Measurements from ENCODE around the gene MED29. TPM values are rescaled to one million over a fixed set of nuclear protein-coding genes. Genes with fewer than 3 reads are reported as not detected.

The MED29 gene
- total and polyA plus RNA-seq, 2 experiments from 2014 or later = 26.1 to 62.0 TPM

GRCh38 chr19:39356647-39357046 lies 34.5 kb upstream of the MED29 start (continued):
- TF ChIP-seq REST (IDR thresholded peaks at IDR 0.05; ENCODE audit: unreplicated experiment) (no peak), STAT1 (IDR thresholded peaks at IDR 0.05; ENCODE audit: unreplicated experiment) (no peak)

- Mint-ChIP-seq H3K4me3 (no peak overlapping the region), H3K27me3 (ENCODE audit: insufficient read depth, low read depth, poor library complexity) (peaks cover 5% of the 10 kb centered on the region), H3K9me3 (no peaks in the 10 kb centered on the region), H3K27ac (no peak overlapping the region), H3K36me3 (ENCODE audit: low read depth) (peaks cover 77% of the 10 kb centered on the region), H3K4me1 (no peaks in the 10 kb centered on the region)
- DNase-seq (ENCODE audit: low spot score) (no peak), ATAC-seq (no peak)
- peaks cover 38% of the 10 kb centered on the region for H3K36me3 ChIP-seq (ENCODE audit: insufficient read depth)
- no peak overlapping the region for H2AFZ ChIP-seq
- TF ChIP-seq CTCF (conservative IDR thresholded peaks at IDR 0.05; ENCODE audit: low read depth in 2 of 2) = no peak
- TF ChIP-seq EZH2phosphoT487 (IDR thresholded peaks at IDR 0.05; ENCODE audit: unreplicated experiment) = no peak
- H3K4me1 ChIP-seq (ENCODE audit: insufficient read depth) = no peaks in the 10 kb centered on the region
- peaks cover 28% of the 10 kb centered on the region for H4K20me1 ChIP-seq (replicated peaks; ENCODE audit: insufficient read depth)
- no peak overlapping the region for H3K27ac ChIP-seq (ENCODE audit: low read depth)
- no peak overlapping the region for H3K4me2 ChIP-seq
- H3K9me2 ChIP-seq (ENCODE audit: insufficient read depth) = no peaks in the 10 kb centered on the region
- no peak overlapping the region for H3K4me3 ChIP-seq
- H3F3A ChIP-seq (replicated peaks; ENCODE audit: low read depth) = peaks cover 10% of the 10 kb centered on the region; the same call in 1 of the 2 replicates
- H3K27me3 ChIP-seq (ENCODE audit: insufficient read depth) = no peaks in the 10 kb centered on the region
- H3K79me2 ChIP-seq (replicated peaks; ENCODE audit: insufficient read depth) = no peaks in the 10 kb centered on the region
Measured at GRCh38 chr19:39359026-39359425, 32.2 kb upstream of the MED29 start.

- Histone ChIP-seq H3K27ac (ENCODE audit: low read depth) (no peak overlapping the region), H3K36me3 (ENCODE audit: insufficient read depth) (peaks cover 28% of the 10 kb centered on the region), H3K4me2 (no peak overlapping the region), H3F3A (replicated peaks; ENCODE audit: low read depth) (peaks cover 10% of the 10 kb centered on the region; the same call in 1 of the 2 replicates), H3K79me2 (replicated peaks; ENCODE audit: insufficient read depth) (no peaks in the 10 kb centered on the region), H3K27me3 (ENCODE audit: insufficient read depth) (no peaks in the 10 kb centered on the region), H3K4me1 (ENCODE audit: insufficient read depth) (no peaks in the 10 kb centered on the region), H2AFZ (no peak overlapping the region), H3K9me2 (ENCODE audit: insufficient read depth) (no peaks in the 10 kb centered on the region), H3K4me3 (no peak overlapping the region), H4K20me1 (replicated peaks; ENCODE audit: insufficient read depth) (peaks cover 22% of the 10 kb centered on the region)
- H3K27me3 Mint-ChIP-seq (ENCODE audit: insufficient read depth, low read depth, poor library complexity) = peaks cover 7% of the 10 kb centered on the region
- peaks cover 69% of the 10 kb centered on the region for H3K36me3 Mint-ChIP-seq (ENCODE audit: low read depth)
- no peaks in the 10 kb centered on the region for H3K4me1 Mint-ChIP-seq
- no peak overlapping the region for H3K27ac Mint-ChIP-seq
- H3K4me3 Mint-ChIP-seq = no peak overlapping the region
- ATAC-seq (no peak), DNase-seq (ENCODE audit: low spot score) (no peak)
- no peaks in the 10 kb centered on the region for H3K9me3 Mint-ChIP-seq
- no peak for TF ChIP-seq REST (IDR thresholded peaks at IDR 0.05; ENCODE audit: unreplicated experiment)
- no peak for TF ChIP-seq CREB1 (CRISPR knock-in tag; IDR thresholded peaks at IDR 0.05; ENCODE audit: low read depth)
- no peak for TF ChIP-seq JUNB (IDR thresholded peaks at IDR 0.05; ENCODE audit: unreplicated experiment)
- no peak for TF ChIP-seq ZNF331 (CRISPR knock-in tag; IDR thresholded peaks at IDR 0.05; ENCODE audit: low read depth)
Measured at GRCh38 chr19:39360599-39360998, 30.6 kb upstream of the MED29 start.
